ENCODE results near the gene SYT7. TPM values are rescaled to one million over a fixed set of nuclear protein-coding genes. Genes with fewer than 3 reads are reported as not detected.

SYT7 gene
- total and polyA plus RNA-seq, 2 of the 8 experiments (the other 6 are each of a cell fraction or from before 2014, with no cell fraction given): 9.6 to 10.5 TPM

DNA sequence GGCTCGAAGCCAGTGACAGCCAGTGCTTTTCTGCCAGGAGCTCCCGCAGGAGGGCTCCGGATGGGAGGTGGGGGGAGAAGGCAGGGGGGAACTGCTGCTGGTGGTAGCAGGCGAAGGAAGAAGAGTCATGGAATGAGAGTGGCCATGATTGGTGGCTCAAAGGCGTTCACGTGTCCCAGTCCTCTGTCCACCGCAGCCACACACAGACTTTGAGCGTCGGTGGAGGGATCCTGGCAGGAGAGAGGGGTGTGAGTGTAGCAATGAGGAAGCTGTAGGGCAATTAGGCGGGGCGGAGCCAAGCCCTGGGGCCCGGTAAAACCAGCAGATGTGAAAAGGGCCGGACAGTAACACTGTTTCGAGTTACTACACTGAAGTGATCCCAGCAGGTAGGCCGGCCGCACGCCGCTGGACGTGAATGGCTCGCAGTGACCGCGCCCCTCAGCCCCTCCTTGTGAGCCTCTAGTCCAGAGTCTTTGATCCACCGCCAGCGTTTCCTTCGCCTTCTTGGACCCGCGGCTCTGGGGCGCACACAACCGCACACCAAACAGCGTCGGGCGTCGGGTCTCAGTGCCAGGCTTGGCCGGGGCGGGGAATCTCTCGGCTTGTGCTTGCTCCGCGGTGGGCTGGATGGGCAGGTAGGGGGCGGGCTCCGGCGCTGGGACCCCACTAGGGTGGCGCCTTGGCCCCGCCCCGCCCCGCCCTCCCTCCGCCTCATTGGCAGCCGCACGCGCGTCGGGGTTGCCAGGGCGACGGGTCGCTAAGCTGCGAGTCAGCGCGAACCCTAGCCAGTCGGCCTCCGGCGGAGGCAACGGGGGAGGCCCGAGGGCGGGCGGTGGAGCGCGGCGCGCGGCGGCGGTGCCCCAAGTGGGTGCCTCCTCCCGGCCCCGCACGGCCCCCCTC, 72.7 kb downstream of the SYT7 start, which contains the start of gene LRRC10B:
Gene LRRC10B, plus strand, starts transcription at position 788 of the 900 bp plus-strand sequence. CDS start 250 bp downstream, outside the sequence.
- peak within 1 kb of the TSS; percentile 83 to 97 for H3K4me2 ChIP-seq (ENCODE audit: insufficient read depth in 1 of 2, low read depth in 2 of 2, low read length in 2 of 2)
- no peak within 1 kb of the TSS for H3K23ac ChIP-seq (ENCODE audit: insufficient read length)
- no peaks in the 10 kb centered on the region for H3K9me3 ChIP-seq (ENCODE audit: insufficient read depth in 2 of 2, low read depth in 1 of 2, low read length in 1 of 2)
- H4K8ac ChIP-seq (ENCODE audit: extremely low read depth, insufficient read depth, low read length): peak within 1 kb of the TSS; percentile 51
- H3K18ac ChIP-seq (ENCODE audit: extremely low read depth, low read length): peak within 1 kb of the TSS; percentile 84
- no peak within 1 kb of the TSS for H3K14ac ChIP-seq (ENCODE audit: insufficient read length)
- no peak within 1 kb of the TSS for H4K5ac ChIP-seq (ENCODE audit: insufficient read length, low read depth, low read length)
- H3K27ac ChIP-seq (ENCODE audit: low read depth, low read length): no peak within 1 kb of the TSS
- no peaks in the 10 kb centered on the region for H3K79me2 ChIP-seq (ENCODE audit: control insufficient read depth in 1 of 2, insufficient read depth in 2 of 2, low read length in 2 of 2)
- ChIA-PET CTCF (ENCODE audit: partially characterized antibody) (interaction anchor here (0.8 to 40.4 kb wide), 16 partner anchors 8 to 149 kb away, joined by 3 to 2106 read pairs (median 6); a partner anchor contains a TSS), POLR2A (ENCODE audit: partially characterized antibody) (interaction anchor here (0.9 to 5.1 kb wide), 8 partner anchors 8 to 79 kb away, joined by 3 to 24 read pairs (median 5); no protein-coding TSS in a partner anchor)
- peak within 1 kb of the TSS; percentile 69; the same call in 1 of the 2 replicates for H2AFZ ChIP-seq (ENCODE audit: low read length)
- H3K4me3 ChIP-seq (ENCODE audit: extremely low read depth in 1 of 4, insufficient read depth in 2 of 4, low read depth in 3 of 4, low read length in 4 of 4): peak within 1 kb of the TSS; percentile 39 to 70 (median 46)
- H2BK5ac ChIP-seq (ENCODE audit: low read depth, low read length): peak within 1 kb of the TSS; percentile 55; the same call in 1 of the 2 replicates
- no peak within 1 kb of the TSS; a peak in 3 of 7 replicates for H3K9ac ChIP-seq (replicated peaks in 1 of 4; ENCODE audit: extremely low read depth in 1 of 4, low read depth in 3 of 4, low read length in 3 of 4)
- H2BK12ac ChIP-seq (ENCODE audit: low read depth, low read length): no peak within 1 kb of the TSS; the same call in 1 of the 2 replicates
- FAIRE-seq: no peak
- H3K4ac ChIP-seq (replicated peaks; ENCODE audit: insufficient read length, low read depth, low read length): peak within 1 kb of the TSS; percentile 23
- peaks cover 10% of the 10 kb centered on the region; the same call in 1 of the 2 replicates for H3K23me2 ChIP-seq (ENCODE audit: low read depth, low read length)
- H4K91ac ChIP-seq (replicated peaks; ENCODE audit: insufficient read length, low read length): no peak within 1 kb of the TSS
- 6% methylated on average over 35 of the region's 74 CpGs; no CpG with 5 or more reads in 1 of the 2 experiments for WGBS, 2 experiments (ENCODE audit: extremely low coverage in 1 of 2, insufficient coverage in 1 of 2, insufficient read length in 1 of 2, insufficient replicate concordance in 2 of 2, low coverage in 1 of 2, low lambda C conversion rate in 2 of 2, missing lambda C conversion rate in 1 of 2)
- peaks cover 13 to 43% (median 40%) of the 10 kb centered on the region in 4 experiments for H3K27me3 ChIP-seq (replicated peaks in 1 of 4; ENCODE audit: control insufficient read depth in 3 of 4, extremely low read depth in 1 of 4, insufficient read depth in 3 of 4, low read length in 3 of 4)
- H3K4me1 ChIP-seq (replicated peaks in 1 of 4; ENCODE audit: control insufficient read depth in 3 of 4, insufficient read depth in 4 of 4, low read length in 3 of 4): peaks cover 4 to 32% (median 24%) of the 10 kb centered on the region in 4 experiments
- H2BK15ac ChIP-seq (ENCODE audit: low read length): peak within 1 kb of the TSS; percentile 76; the same call in 1 of the 2 replicates
- peak in 1 of 2 experiments; percentile 89 for DNase-seq (ENCODE audit: low read depth in 1 of 2, low spot score in 2 of 2)
- H4K20me1 ChIP-seq (replicated peaks in 1 of 2; ENCODE audit: control insufficient read depth in 1 of 2, insufficient read depth in 2 of 2, low read length in 2 of 2): peaks cover 0 to 1% of the 10 kb centered on the region in 2 experiments
- no peak within 1 kb of the TSS for H2BK120ac ChIP-seq (replicated peaks; ENCODE audit: low read depth, low read length)
- no peaks in the 10 kb centered on the region; the same call in 1 of the 2 replicates for H3K79me1 ChIP-seq (ENCODE audit: low read depth, low read length)
- no peak within 1 kb of the TSS for H3K56ac ChIP-seq (replicated peaks; ENCODE audit: insufficient read length, low read depth, low read length)
- peak within 1 kb of the TSS; percentile 51; the same call in 1 of the 2 replicates for H2BK20ac ChIP-seq (ENCODE audit: low read length)
- no peak within 1 kb of the TSS for H2AK5ac ChIP-seq (ENCODE audit: low read depth, low read length)
- no peaks in the 10 kb centered on the region for H3K36me3 ChIP-seq (ENCODE audit: control insufficient read depth in 2 of 4, insufficient read depth in 4 of 4, low read length in 3 of 4)
- TF ChIP-seq CHD1 (IDR thresholded peaks at IDR 0.05; ENCODE audit: low read depth, low read length) (no peak), TAF1 (IDR thresholded peaks at IDR 0.05; ENCODE audit: low read depth, low read length) (peak; percentile 13; the same call in 1 of the 2 replicates), BRCA1 (IDR thresholded peaks at IDR 0.05; ENCODE audit: low read depth, low read length) (no peak)
- TF ChIP-seq, protein P1, sequence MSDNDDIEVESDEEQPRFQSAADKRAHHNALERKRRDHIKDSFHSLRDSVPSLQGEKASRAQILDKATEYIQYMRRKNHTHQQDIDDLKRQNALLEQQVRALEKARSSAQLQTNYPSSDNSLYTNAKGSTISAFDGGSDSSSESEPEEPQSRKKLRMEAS (IDR thresholded peaks at IDR 0.05): peak; percentile 26; the same call in 1 of the 2 replicates

Measured in H1 (cell line).